ENCODE data around the gene FBLN5. TPM values are rescaled to one million over a fixed set of nuclear protein-coding genes. Genes with fewer than 3 reads are reported as not detected.

Gene FBLN5
- total and polyA plus RNA-seq, 4 donors = 3.9 to 21.8 (median 14.8) TPM

- DNase-seq (ENCODE audit: low spot score) = no peak
- 73% methylated on average over 8 of the region's 8 CpGs for WGBS
- H3K36me3 ChIP-seq (ENCODE audit: control insufficient read depth in 4 of 4, insufficient read depth in 3 of 4, low read depth in 1 of 4, low read length in 3 of 4) = no peaks in the 10 kb centered on the region
These were observed 5.9 kb upstream of the FBLN5 start for GRCh38 chr14:91953170-91953985.

DNA sequence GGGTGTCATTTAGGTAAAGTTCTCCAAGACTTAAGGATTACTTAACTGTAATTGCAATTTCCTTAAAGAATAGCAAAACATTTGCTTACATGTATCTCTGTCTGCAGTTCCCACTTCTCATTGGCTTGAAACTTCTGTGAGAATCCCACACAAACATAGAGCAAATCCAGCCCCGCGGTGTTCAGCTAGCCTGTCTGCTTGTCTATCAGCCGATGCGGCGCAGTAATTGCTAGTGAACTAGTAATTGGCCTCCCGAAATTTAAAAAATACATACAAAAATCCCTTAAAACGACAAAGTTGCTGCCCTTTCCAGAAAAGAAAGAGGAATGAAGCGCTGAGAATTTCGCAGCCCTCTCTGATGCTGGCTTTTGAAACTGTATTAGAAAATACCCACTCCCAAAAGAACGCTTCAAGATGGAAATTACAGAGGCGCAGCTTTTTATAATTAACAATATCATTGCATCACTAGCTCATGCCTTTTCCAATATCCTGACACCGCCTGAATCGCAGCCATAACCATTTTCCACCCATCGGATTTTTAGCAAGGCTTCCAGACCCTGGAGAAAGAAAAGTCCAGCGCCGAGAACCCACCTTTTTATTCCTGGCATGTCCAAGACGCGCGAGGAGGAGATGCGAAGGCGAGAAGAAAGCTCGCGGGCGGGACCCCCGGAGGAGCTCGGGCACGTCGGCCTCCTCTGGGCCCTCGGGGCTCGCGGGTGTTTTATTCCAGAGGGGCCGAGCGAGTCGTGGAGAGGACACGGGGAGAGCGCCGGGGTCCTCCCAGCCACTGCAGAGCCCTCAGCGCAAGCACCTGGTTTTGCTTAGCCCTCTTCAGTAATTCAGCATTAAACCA, 646 bp downstream of the FBLN5 start:
- Histone ChIP-seq H3K4me1 (ENCODE audit: control insufficient read depth in 4 of 4, insufficient read depth in 4 of 4, low read length in 3 of 4) (peaks cover 3 to 6% (median 5%) of the 10 kb centered on the region in 4 donors), H3K9me3 (ENCODE audit: control insufficient read depth in 4 of 4, low read length in 3 of 4) (no peaks in the 10 kb centered on the region), H3K27ac (ENCODE audit: low read depth in 1 of 2, low read length in 2 of 2) (peak overlapping the region in 1 of 2 donors; percentile 29), H3K36me3 (ENCODE audit: control insufficient read depth in 4 of 4, insufficient read depth in 3 of 4, low read depth in 1 of 4, low read length in 3 of 4) (no peaks in the 10 kb centered on the region), H3K27me3 (ENCODE audit: control insufficient read depth in 4 of 4, insufficient read depth in 4 of 4, low read length in 3 of 4) (peaks cover 0 to 4% (median 0%) of the 10 kb centered on the region in 4 donors), H3K9ac (ENCODE audit: low read depth in 1 of 2, low read length in 2 of 2) (peak overlapping the region in 1 of 2 donors; percentile 36), H3K4me3 (ENCODE audit: low read depth in 1 of 3, low read length in 3 of 3) (peak overlapping the region; percentile 11 to 61 (median 59))
- no peak for DNase-seq (ENCODE audit: low spot score)
- TF ChIP-seq REST (IDR thresholded peaks at IDR 0.05) (no peak), NR2F2 (IDR thresholded peaks at IDR 0.05) (no peak), HNF4G (IDR thresholded peaks at IDR 0.05) (no peak)
- WGBS = 22% methylated on average over 38 of the region's 38 CpGs

More at GRCh38 chr14:91953170-91953985, 5.9 kb upstream of the FBLN5 start:
- no peaks in the 10 kb centered on the region for H3K27me3 ChIP-seq (ENCODE audit: control insufficient read depth in 4 of 4, insufficient read depth in 4 of 4, low read length in 3 of 4)
- no peak overlapping the region for H3K9ac ChIP-seq (ENCODE audit: low read depth in 1 of 2, low read length in 2 of 2)
- peaks cover 0 to 11% (median 7%) of the 10 kb centered on the region in 4 donors for H3K4me1 ChIP-seq (ENCODE audit: control insufficient read depth in 4 of 4, insufficient read depth in 4 of 4, low read length in 3 of 4)
- TF ChIP-seq GABPA (IDR thresholded peaks at IDR 0.05 in 1 of 2, conservative IDR thresholded peaks at IDR 0.05 in 1 of 2) = no peak
- TF ChIP-seq, protein P1, sequence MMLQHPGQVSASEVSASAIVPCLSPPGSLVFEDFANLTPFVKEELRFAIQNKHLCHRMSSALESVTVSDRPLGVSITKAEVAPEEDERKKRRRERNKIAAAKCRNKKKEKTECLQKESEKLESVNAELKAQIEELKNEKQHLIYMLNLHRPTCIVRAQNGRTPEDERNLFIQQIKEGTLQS (IDR thresholded peaks at IDR 0.05) = no peak
- no peak for TF ChIP-seq HNF4G (IDR thresholded peaks at IDR 0.05)
- TF ChIP-seq JUND (IDR thresholded peaks at IDR 0.05) = no peak
- no peak for TF ChIP-seq ZBTB33 (IDR thresholded peaks at IDR 0.05)
- no peak for TF ChIP-seq RAD21 (IDR thresholded peaks at IDR 0.05)
- TF ChIP-seq TAF1 (conservative IDR thresholded peaks at IDR 0.05) = no peak
- no peak for TF ChIP-seq FOXA1 (IDR thresholded peaks at IDR 0.05)
- TF ChIP-seq FOXA2 (IDR thresholded peaks at IDR 0.05) = no peak
- TF ChIP-seq NR2F2 (IDR thresholded peaks at IDR 0.05) = no peak
- no peak for TF ChIP-seq EGR1 (IDR thresholded peaks at IDR 0.05; ENCODE audit: low read depth in 2 of 2)
- no peak for TF ChIP-seq HNF4A (conservative IDR thresholded peaks at IDR 0.05)
- no peak for TF ChIP-seq MAX (IDR thresholded peaks at IDR 0.05)
- H3K27ac ChIP-seq (ENCODE audit: low read depth in 1 of 2, low read length in 2 of 2) = no peak overlapping the region
- no peaks in the 10 kb centered on the region for H3K9me3 ChIP-seq (ENCODE audit: control insufficient read depth in 4 of 4, low read length in 3 of 4)
- H3K4me3 ChIP-seq (ENCODE audit: low read depth in 1 of 3, low read length in 3 of 3) = no peak overlapping the region

Data from liver (tissue), 9 donors.